Gastrocnemius medialis (tissue), 4 donors: ENCODE results near the gene CTAGE15. TPM values are rescaled to one million over a fixed set of nuclear protein-coding genes. Genes with fewer than 3 reads are reported as not detected.
A peak's percentile ranks its signal among the peaks of the same experiment; 100 is the strongest.
"Not testable (repeated sequence)": the region's sequence is repeated elsewhere in the genome, so short reads cannot be mapped to it uniquely, and the experiment has no call there.

Source experiments
- ATAC-seq, 2 donors: fragments of 150-250 bp; one replicate each; pipeline ENCODE4 v1.9.1; 2016
- DNase-seq, 2 donors: peaks; one replicate each; pipeline ENCODE4 v3.0.0-alpha.2; 2019
- H3K27ac ChIP-seq, 4 donors: fragments of 200-600 bp; sonication (generic); 1 replicate in 1 of 4; 2 replicates in 3 of 4; pipeline ENCODE4 v1.5.1; 2016 to 2018; ENCODE audit warnings: mild to moderate bottlenecking in 2 of 4, moderate library complexity in 1 of 4
- H3K27me3 ChIP-seq, 3 donors: fragments of 200-600 bp; sonication (generic) in 2 of 3; 1 replicate in 1 of 3; 2 replicates in 2 of 3; pipeline versions ENCODE4 v1.5.1 to v1.6.0; 2016 to 2019; ENCODE audit warnings: mild to moderate bottlenecking in 1 of 3, moderate library complexity in 1 of 3
- H3K36me3 ChIP-seq, 2 donors: fragments of 200-600 bp; sonication (generic) in 1 of 2; one replicate each; pipeline ENCODE4 v1.5.1; 2017 to 2018
- H3K4me1 ChIP-seq, 2 donors: fragments of 200-600 bp; sonication (generic) in 1 of 2; one replicate each; pipeline ENCODE4 v1.5.1; 2016 to 2017; ENCODE audit warnings: mild to moderate bottlenecking in 2 of 2
- H3K4me3 ChIP-seq, 4 donors: fragments of 200-600 bp; sonication (generic) in 3 of 4; 1 replicate in 1 of 4; 2 replicates in 3 of 4; pipeline ENCODE4 v1.5.1; 2016 to 2019; ENCODE audit warnings: mild to moderate bottlenecking in 2 of 4
- H3K9me3 ChIP-seq, 3 donors: fragments of 200-600 bp; sonication (generic) in 2 of 3; 1 replicate in 1 of 3; 2 replicates in 2 of 3; pipeline ENCODE4 v1.5.1; 2016 to 2019
- in situ Hi-C, 4 donors: fragments of 200-750 bp; cut with MboI; loops; one replicate each; pipeline versions ENCODE4 v1.15.0 to v1.8.0; 2017; ENCODE audit warnings: low sequenced_read_pairs in 4 of 4
- intact Hi-C: fragments of 100-400 bp; cut with DNase I; formaldehyde crosslinking; loops from one replicate; pipeline ENCODE4 v1.15.1; 2023; ENCODE audit warnings: low total_unique reads
- total RNA-seq, 4 donors: library from RNA; depleted of rRNA; stranded (reverse); fragments of >200 nt; gene quantifications; one replicate each; pipeline versions ENCODE4 v1.1.0 to v1.2.3, GENCODE V29; 2016

Gene CTAGE15
- not detected for total RNA-seq

GRCh38 chr7:143571501-143571900 is at the start of gene CTAGE15:
TSS of gene CTAGE15 (plus strand) at chr7:143571801. CDS start at chr7:143571818, 17 bp downstream.
- intact Hi-C loops, ATAC-seq, H3K36me3 ChIP-seq, H3K9me3 ChIP-seq, DNase-seq, H3K27ac ChIP-seq, H3K4me3 ChIP-seq, H3K4me1 ChIP-seq, H3K27me3 ChIP-seq, in situ Hi-C loops: not testable (repeated sequence)

GRCh38 chr7:143522309-143522916 is 49.2 kb upstream of the CTAGE15 start:
- intact Hi-C loops, result not testable (repeated sequence)

GRCh38 chr7:143531169-143531926 is 40.3 kb upstream of the CTAGE15 start:
- intact Hi-C loops, ATAC-seq: not testable (repeated sequence)

More at GRCh38 chr7:143522309-143522916, 49.2 kb upstream of the CTAGE15 start:
- H3K4me3 ChIP-seq, H3K27me3 ChIP-seq, H3K27ac ChIP-seq, in situ Hi-C loops, H3K4me1 ChIP-seq, H3K9me3 ChIP-seq, H3K36me3 ChIP-seq, DNase-seq: not testable (repeated sequence)
- ATAC-seq, result peak; percentile 84 to 92

GRCh38 chr7:143531932-143532331 is 39.7 kb upstream of the CTAGE15 start:
- ATAC-seq, intact Hi-C loops, DNase-seq, H3K9me3 ChIP-seq, H3K4me3 ChIP-seq, H3K36me3 ChIP-seq, H3K4me1 ChIP-seq, H3K27me3 ChIP-seq, H3K27ac ChIP-seq, in situ Hi-C loops: not testable (repeated sequence)

More at GRCh38 chr7:143531169-143531926, 40.3 kb upstream of the CTAGE15 start:
- H3K4me1 ChIP-seq, H3K9me3 ChIP-seq, H3K27ac ChIP-seq, H3K27me3 ChIP-seq, H3K4me3 ChIP-seq, in situ Hi-C loops, H3K36me3 ChIP-seq, DNase-seq: not testable (repeated sequence)

- H3K9me3 ChIP-seq, H3K4me3 ChIP-seq, DNase-seq, H3K27ac ChIP-seq, in situ Hi-C loops, intact Hi-C loops, H3K27me3 ChIP-seq, H3K36me3 ChIP-seq, H3K4me1 ChIP-seq: not testable (repeated sequence)
- peak; percentile 73 to 77 for ATAC-seq
Measured at GRCh38 chr7:143533213-143533839, 38.3 kb upstream of the CTAGE15 start.

- H3K27ac ChIP-seq, intact Hi-C loops, ATAC-seq, H3K9me3 ChIP-seq, H3K27me3 ChIP-seq, H3K36me3 ChIP-seq, H3K4me3 ChIP-seq, H3K4me1 ChIP-seq, in situ Hi-C loops, DNase-seq: not testable (repeated sequence)
Measured at GRCh38 chr7:143536443-143536842, 35.2 kb upstream of the CTAGE15 start.

- H3K4me3 ChIP-seq, DNase-seq, H3K4me1 ChIP-seq, ATAC-seq, in situ Hi-C loops, H3K9me3 ChIP-seq, H3K27me3 ChIP-seq, H3K36me3 ChIP-seq, H3K27ac ChIP-seq, intact Hi-C loops: not testable (repeated sequence)
Measured at GRCh38 chr7:143543288-143544038, 28.1 kb upstream of the CTAGE15 start.

GRCh38 chr7:143555968-143556367 is 15.6 kb upstream of the CTAGE15 start:
- H3K36me3 ChIP-seq, in situ Hi-C loops, DNase-seq, H3K27me3 ChIP-seq, H3K4me1 ChIP-seq, intact Hi-C loops, H3K27ac ChIP-seq, H3K4me3 ChIP-seq, H3K9me3 ChIP-seq, ATAC-seq: not testable (repeated sequence)
